ENCODE results near the gene LMO7. TPM values are rescaled to one million over a fixed set of nuclear protein-coding genes. Genes with fewer than 3 reads are reported as not detected.

The LMO7 gene
- total and polyA plus RNA-seq, 8 donors, result 14.7 to 50.4 (median 29.1) TPM

GRCh38 chr13:75643693-75644092 is 7.6 kb downstream of the LMO7 start:
- intact Hi-C loops (cut with DNase I), result no loop called here
- DNase-seq (no peak), ATAC-seq (no peak), FAIRE-seq (no peak)
- Histone ChIP-seq H3K27me3 (no peaks in the 10 kb centered on the region), H3K36me3 (no peaks in the 10 kb centered on the region), H3K9me3 (no peaks in the 10 kb centered on the region), H3K27ac (no peak overlapping the region), H3K4me3 (no peak overlapping the region), H3K4me1 (no peaks in the 10 kb centered on the region)
- no peak for TF ChIP-seq CTCF (IDR thresholded peaks at IDR 0.05)

- TF ChIP-seq CTCF (IDR thresholded peaks at IDR 0.05), result no peak
- no peaks in the 10 kb centered on the region for H3K9me3 ChIP-seq
- H3K36me3 ChIP-seq, result no peaks in the 10 kb centered on the region
- no peak overlapping the region for H3K27ac ChIP-seq
- no peak overlapping the region for H3K4me3 ChIP-seq
- 93 to 98% methylated on average over 3 of the region's 3 CpGs for WGBS, 2 donors
- intact Hi-C loops (cut with DNase I), result no loop called here
- FAIRE-seq (no peak), DNase-seq (no peak), ATAC-seq (no peak)
- no peaks in the 10 kb centered on the region for H3K27me3 ChIP-seq
- H3K4me1 ChIP-seq, result no peaks in the 10 kb centered on the region
These were observed 9.0 kb downstream of the LMO7 start for GRCh38 chr13:75645141-75645540.

GRCh38 chr13:75647126-75647784 is 11.1 kb downstream of the LMO7 start:
- TF ChIP-seq CTCF (IDR thresholded peaks at IDR 0.05), result no peak
- WGBS, 2 donors, result 86 to 87% methylated on average over 1 of the region's 1 CpG
- FAIRE-seq (no peak), ATAC-seq (no peak), DNase-seq (no peak)
- no peak overlapping the region for H3K27ac ChIP-seq
- intact Hi-C loops (cut with DNase I), result no loop called here
- H3K4me3 ChIP-seq, result no peak overlapping the region
- no peaks in the 10 kb centered on the region for H3K9me3 ChIP-seq
- no peaks in the 10 kb centered on the region for H3K4me1 ChIP-seq
- H3K27me3 ChIP-seq, result no peaks in the 10 kb centered on the region
- no peaks in the 10 kb centered on the region for H3K36me3 ChIP-seq

GRCh38 chr13:75648446-75648845 is 12.3 kb downstream of the LMO7 start:
- intact Hi-C loops (cut with DNase I), result no loop called here
- no peak for TF ChIP-seq CTCF (IDR thresholded peaks at IDR 0.05)
- 97 to 98% methylated on average over 2 of the region's 2 CpGs for WGBS, 2 donors
- H3K27ac ChIP-seq, result no peak overlapping the region
- no peaks in the 10 kb centered on the region for H3K36me3 ChIP-seq
- ATAC-seq, result no peak
- FAIRE-seq, result no peak
- no peak overlapping the region for H3K4me3 ChIP-seq
- H3K4me1 ChIP-seq, result no peaks in the 10 kb centered on the region
- H3K9me3 ChIP-seq, result no peaks in the 10 kb centered on the region
- no peaks in the 10 kb centered on the region for H3K27me3 ChIP-seq
- no peak for DNase-seq

- intact Hi-C loops (cut with DNase I), result no loop called here
- ATAC-seq (no peak), FAIRE-seq (no peak)
These were observed 14.9 kb downstream of the LMO7 start for GRCh38 chr13:75651013-75651412.

More at GRCh38 chr13:75651013-75651412, 14.9 kb downstream of the LMO7 start:
- H3K9me3 ChIP-seq, result no peaks in the 10 kb centered on the region
- WGBS, 2 donors, result 92 to 95% methylated on average over 2 of the region's 2 CpGs
- no peaks in the 10 kb centered on the region for H3K27me3 ChIP-seq
- no peak overlapping the region for H3K27ac ChIP-seq
- TF ChIP-seq CTCF (IDR thresholded peaks at IDR 0.05), result no peak
- no peak overlapping the region for H3K4me3 ChIP-seq
- no peaks in the 10 kb centered on the region for H3K4me1 ChIP-seq
- no peaks in the 10 kb centered on the region for H3K36me3 ChIP-seq
- DNase-seq, result no peak

Measured in pancreas (tissue), 10 donors.